CD4-positive, alpha-beta memory T cell (primary cell): ENCODE data around the gene TUBB6. TPM values are rescaled to one million over a fixed set of nuclear protein-coding genes. Genes with fewer than 3 reads are reported as not detected.

Experiments
- CTCF ChIA-PET: fragments of 350-600 bp; sonication (Branson Sonifier 250); formaldehyde crosslinking; loops from one replicate; lab custom pipeline; 2021; ENCODE audit warnings: inconsistent platforms; ENCODE audit not compliant: partially characterized antibody; lab: Charles Lee
- POLR2A ChIA-PET: fragments of 350-600 bp; sonication (Branson Sonifier 250); formaldehyde crosslinking; loops from one replicate; lab custom pipeline; 2021; ENCODE audit not compliant: partially characterized antibody; lab: Charles Lee
- DNase-seq, 5 donors: peaks; one replicate each; pipeline versions ENCODE4 v3.0.0 to v3.0.0-alpha.2; 2020 to 2022; ENCODE audit warnings: mixed read lengths in 1 of 5
- H3K27ac ChIP-seq: one replicate; pipeline ENCODE4 v1.7.0; 2013; ENCODE audit warnings: low read depth, low read length
- H3K27me3 ChIP-seq: 2 replicates; pipeline ENCODE4 v1.7.0; 2013; ENCODE audit warnings: mild to moderate bottlenecking, low read length, moderate library complexity; ENCODE audit not compliant: insufficient read depth
- H3K36me3 ChIP-seq: 2 replicates; pipeline ENCODE4 v1.7.0; 2013; ENCODE audit warnings: mild to moderate bottlenecking, low read length, moderate library complexity; ENCODE audit not compliant: insufficient read depth
- H3K4me1 ChIP-seq: 2 replicates; pipeline ENCODE4 v1.7.0; 2013; ENCODE audit warnings: mild to moderate bottlenecking, low read length, moderate library complexity; ENCODE audit not compliant: insufficient read depth
- H3K4me3 ChIP-seq, 2 donors: one replicate each; pipeline ENCODE4 v1.7.0; 2013; ENCODE audit warnings: low read length in 2 of 2, mild to moderate bottlenecking in 1 of 2
- H3K9me3 ChIP-seq, 2 donors: one replicate each; pipeline ENCODE4 v1.7.0; 2013; ENCODE audit warnings: low read length in 2 of 2, control low read depth in 1 of 2; ENCODE audit not compliant: control insufficient read depth in 1 of 2
- H3K27ac Mint-ChIP-seq, 7 donors: one replicate each; pipeline ENCODE4 v1.8.0; 2020 to 2021; ENCODE audit warnings: mixed read lengths in 7 of 7, mild to moderate bottlenecking in 6 of 7, inconsistent platforms in 3 of 7, moderate library complexity in 3 of 7
- H3K27me3 Mint-ChIP-seq, 2 donors: one replicate each; pipeline ENCODE4 v1.8.0; 2020 to 2021; ENCODE audit warnings: mixed read lengths in 2 of 2
- H3K36me3 Mint-ChIP-seq, 2 donors: one replicate each; pipeline ENCODE4 v1.8.0; 2020 to 2021; ENCODE audit warnings: mixed read lengths in 2 of 2, inconsistent platforms in 1 of 2, mild to moderate bottlenecking in 1 of 2
- H3K4me1 Mint-ChIP-seq, 4 donors: one replicate each; pipeline ENCODE4 v1.8.0; 2020 to 2021; ENCODE audit warnings: mixed read lengths in 4 of 4, mild to moderate bottlenecking in 1 of 4
- H3K4me3 Mint-ChIP-seq, 8 donors: one replicate each; pipeline ENCODE4 v1.8.0; 2020 to 2021; ENCODE audit warnings: mixed read lengths in 8 of 8, mild to moderate bottlenecking in 7 of 8, moderate library complexity in 6 of 8, inconsistent platforms in 3 of 8
- H3K9me3 Mint-ChIP-seq, 8 donors: one replicate each; pipeline ENCODE4 v1.8.0; 2020 to 2021; ENCODE audit warnings: mixed read lengths in 8 of 8, mild to moderate bottlenecking in 5 of 8, inconsistent platforms in 3 of 8, moderate library complexity in 1 of 8
- intact Hi-C: fragments of 100-400 bp; cut with micrococcal nuclease; formaldehyde crosslinking; loops from one replicate; pipeline ENCODE4 v1.15.1; 2023
- polyA plus RNA-seq, 2 donors: library from polyadenylated mRNA; unstranded; fragments of 300-500 nt; fragmentation: Illumina TruSeq; gene quantifications; one replicate each; pipeline ENCODE4 v1.2.3, GENCODE V29; 2021
- total RNA-seq, 2 experiments: library from RNA; stranded (reverse); gene quantifications; one replicate each; pipeline ENCODE4 v1.2.3, GENCODE V29; 2021

The TUBB6 gene
- total and polyA plus RNA-seq, 4 experiments from 2014 or later: 0.96 to 3.2 (median 1.6) TPM

DNA sequence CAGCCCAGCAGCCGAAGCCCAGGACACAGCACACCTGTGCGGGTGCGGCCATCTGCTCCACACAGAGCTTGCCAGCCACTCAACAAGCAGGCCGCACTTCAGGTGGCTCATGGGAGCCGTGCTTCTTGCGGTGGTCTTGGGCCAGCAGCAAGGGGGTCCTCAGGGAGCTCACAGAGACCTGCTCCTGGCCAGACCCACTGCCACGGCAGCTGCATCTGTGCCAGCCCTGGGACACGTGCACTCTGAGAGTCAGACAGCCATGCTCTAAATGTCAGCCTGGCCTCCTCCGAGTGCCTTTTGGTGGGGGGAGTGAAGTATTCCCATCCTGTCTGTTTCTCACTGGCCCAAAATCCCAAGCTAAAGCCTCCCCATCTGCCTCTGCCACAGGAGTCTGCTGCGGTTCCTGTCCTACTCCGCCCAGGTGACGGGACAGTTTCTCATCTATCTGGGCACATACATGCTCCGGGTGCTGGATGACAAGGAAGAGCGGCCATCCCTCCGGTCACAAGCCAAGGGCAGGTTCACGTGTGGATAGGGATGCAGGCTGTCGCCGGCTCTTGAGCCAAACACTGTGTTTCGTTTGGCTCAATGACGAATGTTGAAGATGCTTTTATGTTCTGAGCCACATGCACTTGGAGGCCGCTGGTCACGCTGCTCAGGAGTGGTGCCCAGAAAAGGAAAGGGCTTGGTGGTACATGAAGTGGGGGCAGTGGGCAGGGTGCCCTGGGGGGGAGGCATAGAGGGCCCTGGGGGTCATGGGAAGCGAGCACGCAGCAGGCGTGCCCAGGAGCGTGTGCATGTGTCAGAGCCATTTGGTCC lies 31.1 kb upstream of the TUBB6 start:
- Histone ChIP-seq H3K9me3 (no peaks in the 10 kb centered on the region), H3K36me3 (no peaks in the 10 kb centered on the region), H3K4me3 (no peak overlapping the region), H3K27me3 (no peaks in the 10 kb centered on the region), H3K27ac (no peak overlapping the region), H3K4me1 (no peaks in the 10 kb centered on the region)
- H3K4me1 Mint-ChIP-seq: peaks cover 0 to 7% (median 0%) of the 10 kb centered on the region in 4 donors
- no peaks in the 10 kb centered on the region for H3K9me3 Mint-ChIP-seq
- peaks cover 1 to 18% of the 10 kb centered on the region in 2 donors for H3K27me3 Mint-ChIP-seq
- POLR2A ChIA-PET: no interaction called here
- CTCF ChIA-PET: interaction anchor here (0.7 kb wide), 1 partner anchor 37 kb away, joined by 3 read pairs; no protein-coding TSS in a partner anchor
- intact Hi-C loops: no loop called here
- no peak overlapping the region for H3K4me3 Mint-ChIP-seq
- no peaks in the 10 kb centered on the region for H3K36me3 Mint-ChIP-seq
- H3K27ac Mint-ChIP-seq: peak overlapping the region in 1 of 7 donors; percentile 16
- DNase-seq: no peak

DNA sequence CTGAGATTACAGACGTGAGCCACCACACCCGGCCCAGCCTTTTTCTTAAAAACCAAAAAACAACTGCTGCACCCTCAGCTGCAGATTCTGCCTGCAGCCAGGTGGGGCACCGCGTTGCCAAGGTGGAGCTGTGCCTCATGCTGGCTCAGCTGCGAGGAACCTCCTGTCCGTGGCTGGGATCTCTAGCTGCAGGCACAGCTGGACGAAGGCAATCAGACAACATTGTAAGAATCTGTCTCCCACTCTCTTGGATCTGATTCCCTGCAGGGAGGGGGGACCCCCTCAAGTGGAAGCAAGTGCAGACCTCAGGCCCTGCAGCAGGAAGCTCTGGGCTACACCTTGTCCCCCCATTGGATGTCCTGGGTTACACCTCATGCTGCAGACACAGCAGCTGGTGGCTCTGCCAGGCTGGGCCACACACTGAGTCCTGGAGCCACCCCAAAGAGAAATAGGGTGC lies 29.8 kb upstream of the TUBB6 start:
- no peak for DNase-seq
- ChIA-PET POLR2A (no interaction called here), CTCF (no interaction called here)
- intact Hi-C loops: no loop called here
- no peak overlapping the region for H3K27ac ChIP-seq
- no peaks in the 10 kb centered on the region for H3K27me3 ChIP-seq
- no peaks in the 10 kb centered on the region for H3K36me3 ChIP-seq
- Mint-ChIP-seq H3K9me3 (no peaks in the 10 kb centered on the region), H3K27me3 (peaks cover 0 to 14% of the 10 kb centered on the region in 2 donors), H3K4me1 (peaks cover 0 to 7% (median 0%) of the 10 kb centered on the region in 4 donors), H3K27ac (no peak overlapping the region), H3K36me3 (no peaks in the 10 kb centered on the region), H3K4me3 (no peak overlapping the region)
- no peak overlapping the region for H3K4me3 ChIP-seq
- no peaks in the 10 kb centered on the region for H3K9me3 ChIP-seq
- H3K4me1 ChIP-seq: no peaks in the 10 kb centered on the region

DNA sequence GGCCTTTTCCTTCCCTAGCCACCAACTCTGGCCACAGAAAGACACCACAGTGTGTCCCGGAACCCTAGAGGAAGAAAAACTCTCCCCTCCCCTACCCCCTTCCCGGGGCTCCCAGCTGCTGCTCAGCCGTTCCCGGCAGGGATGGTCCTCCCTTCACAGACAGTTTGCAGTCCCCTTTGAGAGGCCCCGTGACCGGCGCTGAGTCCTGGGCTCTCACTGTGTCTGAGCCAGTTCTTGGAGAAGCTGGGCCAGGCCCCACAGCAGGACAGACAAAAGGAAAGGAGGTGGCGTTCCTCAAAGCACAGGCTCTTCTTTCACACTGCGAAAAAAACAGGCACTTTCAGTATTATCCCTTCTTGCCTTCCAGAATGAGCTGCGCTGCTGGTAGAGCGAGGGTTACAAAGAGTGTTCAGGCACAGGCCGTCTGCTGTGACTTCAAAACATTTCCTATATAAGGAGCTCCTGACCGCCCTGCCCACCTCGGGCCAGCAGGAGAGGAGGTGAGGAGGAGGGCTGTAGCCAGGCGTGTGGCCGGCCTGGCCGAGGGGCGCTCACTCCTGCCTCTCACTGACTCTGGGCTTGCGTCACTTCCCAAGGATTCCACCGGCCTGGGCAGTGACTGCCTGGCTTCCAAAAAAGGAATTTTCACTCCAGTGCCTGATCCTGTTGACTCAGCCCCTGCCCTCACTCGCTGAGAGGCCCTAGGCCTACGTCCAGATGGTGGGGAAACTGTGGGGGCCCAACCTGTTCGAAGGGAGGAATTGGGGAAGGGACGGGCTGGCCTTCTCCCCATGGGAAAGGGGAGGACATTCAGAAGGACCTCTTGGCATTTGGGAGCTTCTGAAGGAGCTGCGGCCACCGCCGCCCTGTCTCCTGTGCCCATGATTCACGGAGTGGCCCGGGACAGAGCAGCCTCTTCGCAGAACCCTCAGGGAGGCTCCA lies 29.0 kb upstream of the TUBB6 start:
- H3K4me3 ChIP-seq: no peak overlapping the region
- ChIA-PET CTCF (interaction anchor here (1.2 to 2.4 kb wide), 2 partner anchors 7 to 11 kb away, joined by 3 to 8 read pairs; no protein-coding TSS in a partner anchor), POLR2A (no interaction called here)
- no peaks in the 10 kb centered on the region for H3K9me3 Mint-ChIP-seq
- DNase-seq: no peak
- no peaks in the 10 kb centered on the region for H3K36me3 ChIP-seq
- no peaks in the 10 kb centered on the region for H3K36me3 Mint-ChIP-seq
- H3K4me1 Mint-ChIP-seq: peaks cover 0 to 7% (median 0%) of the 10 kb centered on the region in 4 donors
- no peaks in the 10 kb centered on the region for H3K4me1 ChIP-seq
- H3K27ac ChIP-seq: no peak overlapping the region
- peaks cover under 1 to 16% of the 10 kb centered on the region in 2 donors for H3K27me3 Mint-ChIP-seq
- no peaks in the 10 kb centered on the region for H3K9me3 ChIP-seq
- H3K27ac Mint-ChIP-seq: no peak overlapping the region
- H3K27me3 ChIP-seq: no peaks in the 10 kb centered on the region
- H3K4me3 Mint-ChIP-seq: no peak overlapping the region
- intact Hi-C loops: no loop called here

DNA sequence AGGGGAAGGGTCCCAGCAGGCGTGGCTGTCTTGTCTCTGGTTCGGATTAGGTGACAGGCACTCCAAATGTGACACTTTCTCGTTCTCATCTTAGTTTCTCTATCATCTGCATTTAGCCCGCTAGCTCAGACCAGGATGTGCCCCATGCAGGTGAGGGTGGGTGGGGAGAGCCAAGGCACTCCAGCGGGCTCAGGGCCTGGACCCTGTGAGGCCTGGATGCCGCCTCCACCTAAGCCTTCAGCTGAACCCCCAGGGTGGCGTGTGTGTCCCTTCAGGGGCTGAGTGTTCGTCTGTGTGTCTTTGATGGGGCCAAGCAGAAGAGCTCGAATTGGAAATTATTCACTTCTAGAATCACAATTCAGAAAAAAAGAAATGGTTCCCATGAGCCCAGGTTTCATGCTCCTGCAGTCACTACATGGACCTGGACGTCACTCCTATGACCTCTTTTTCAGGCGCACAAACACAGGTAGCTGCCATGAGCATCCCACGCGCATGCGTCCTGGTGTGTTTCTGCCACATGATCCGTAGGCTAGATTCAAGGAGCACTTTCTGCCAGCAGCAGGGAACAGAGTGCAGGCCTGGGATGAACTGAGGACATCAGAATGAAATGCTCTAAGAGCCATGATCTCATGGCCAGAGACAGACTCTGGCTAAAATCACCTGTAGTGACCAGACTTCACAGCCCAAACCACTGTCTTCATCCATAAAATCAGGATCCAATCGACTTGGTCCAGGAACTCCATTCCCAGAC lies 28.1 kb upstream of the TUBB6 start:
- Histone ChIP-seq H3K4me1 (no peaks in the 10 kb centered on the region), H3K27ac (no peak overlapping the region), H3K4me3 (no peak overlapping the region), H3K36me3 (no peaks in the 10 kb centered on the region), H3K27me3 (no peaks in the 10 kb centered on the region), H3K9me3 (no peaks in the 10 kb centered on the region)
- Mint-ChIP-seq H3K4me3 (no peak overlapping the region), H3K27ac (no peak overlapping the region), H3K9me3 (no peaks in the 10 kb centered on the region), H3K4me1 (peaks cover 0 to 7% (median 0%) of the 10 kb centered on the region in 4 donors), H3K36me3 (no peaks in the 10 kb centered on the region), H3K27me3 (peaks cover 5 to 19% of the 10 kb centered on the region in 2 donors)
- no peak for DNase-seq
- intact Hi-C loops: no loop called here
- CTCF ChIA-PET: interaction anchor here (1.2 to 2.4 kb wide), 2 partner anchors 8 to 12 kb away, joined by 3 to 8 read pairs; no protein-coding TSS in a partner anchor
- POLR2A ChIA-PET: no interaction called here

DNA sequence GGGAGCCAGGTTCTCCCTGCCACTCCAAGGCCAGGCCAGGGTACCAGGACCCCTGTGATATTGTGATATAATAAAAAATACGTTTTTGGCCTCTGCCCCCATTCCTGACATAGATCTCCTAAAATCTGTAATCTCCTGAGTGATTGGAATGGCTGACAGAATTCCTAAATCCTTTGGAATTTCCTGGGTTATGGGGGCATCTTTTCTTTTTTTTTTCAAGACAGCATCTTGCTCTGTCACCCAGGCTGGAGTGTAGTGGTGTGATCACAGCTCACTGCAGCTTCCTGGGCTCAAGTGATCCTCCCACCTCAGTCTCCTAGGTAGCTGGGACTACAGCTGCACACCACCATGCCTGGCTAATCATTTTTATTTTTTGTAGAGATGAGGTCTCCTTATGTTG lies 26.2 kb upstream of the TUBB6 start:
- no peak overlapping the region for H3K4me3 Mint-ChIP-seq
- CTCF ChIA-PET: interaction anchor here (2.4 kb wide), 1 partner anchor 10 kb away, joined by 8 read pairs; no protein-coding TSS in a partner anchor
- Histone ChIP-seq H3K36me3 (no peaks in the 10 kb centered on the region), H3K27me3 (no peaks in the 10 kb centered on the region), H3K27ac (no peak overlapping the region), H3K9me3 (no peaks in the 10 kb centered on the region), H3K4me3 (no peak overlapping the region), H3K4me1 (no peaks in the 10 kb centered on the region)
- intact Hi-C loops: no loop called here
- no peaks in the 10 kb centered on the region for H3K36me3 Mint-ChIP-seq
- POLR2A ChIA-PET: no interaction called here
- H3K4me1 Mint-ChIP-seq: peaks cover 0 to 7% (median 0%) of the 10 kb centered on the region in 4 donors
- peaks cover 7 to 16% of the 10 kb centered on the region in 2 donors for H3K27me3 Mint-ChIP-seq
- no peak for DNase-seq
- H3K27ac Mint-ChIP-seq: no peak overlapping the region
- H3K9me3 Mint-ChIP-seq: no peaks in the 10 kb centered on the region

DNA sequence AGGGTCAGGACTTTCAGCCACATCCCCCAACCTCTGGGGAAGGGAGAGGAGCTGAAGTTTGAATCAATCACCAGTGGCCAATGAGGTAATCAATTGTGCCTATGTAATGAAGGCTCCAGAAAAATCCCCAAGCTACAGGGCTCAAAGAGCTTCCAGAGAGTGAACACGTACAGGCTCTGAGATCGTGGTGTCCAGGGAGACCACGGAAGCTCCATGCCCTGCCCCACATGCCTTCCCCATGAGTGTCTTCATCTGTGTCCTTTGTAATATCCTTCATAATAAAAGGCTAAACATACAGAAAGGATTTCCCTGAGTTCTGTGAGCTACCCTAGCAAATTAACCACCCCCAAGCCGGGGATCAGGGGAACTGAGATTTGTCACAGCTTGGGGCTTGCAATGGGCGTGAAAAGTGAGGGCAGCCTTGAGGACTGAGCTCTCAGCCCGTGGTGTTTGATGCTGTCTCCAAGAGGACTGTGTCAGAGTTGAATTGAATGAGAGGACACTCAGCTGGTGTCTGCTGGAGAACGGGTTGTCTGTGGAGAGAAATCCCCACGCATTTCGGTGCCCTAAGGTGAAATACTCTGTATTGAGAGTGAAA lies 25.5 kb upstream of the TUBB6 start:
- Mint-ChIP-seq H3K9me3 (no peaks in the 10 kb centered on the region), H3K27ac (no peak overlapping the region), H3K27me3 (peaks cover 7 to 14% of the 10 kb centered on the region in 2 donors), H3K4me1 (peaks cover 0 to 3% (median 0%) of the 10 kb centered on the region in 4 donors), H3K4me3 (no peak overlapping the region), H3K36me3 (no peaks in the 10 kb centered on the region)
- intact Hi-C loops: no loop called here
- Histone ChIP-seq H3K9me3 (no peaks in the 10 kb centered on the region), H3K27ac (no peak overlapping the region), H3K27me3 (no peaks in the 10 kb centered on the region), H3K36me3 (no peaks in the 10 kb centered on the region), H3K4me1 (no peaks in the 10 kb centered on the region), H3K4me3 (no peak overlapping the region)
- DNase-seq: no peak
- POLR2A ChIA-PET: no interaction called here
- CTCF ChIA-PET: interaction anchor here (0.6 to 1.4 kb wide), 2 partner anchors 11 to 582 kb away, joined by 3 read pairs; no protein-coding TSS in a partner anchor
